OCI-LY1 (cell line): Measurements from ENCODE around the gene UMPS.

ENCODE experiments used
- H2AFZ ChIP-seq: fragments of 200-600 bp; sonication (generic), shearing (Covaris generic); 2 replicates; pipeline ENCODE4 v1.6.0; 2014; ENCODE audit warnings: antibody characterized with exemption, mild to moderate bottlenecking, low read length
- H3F3A ChIP-seq: fragments of 200-600 bp; sonication (generic), shearing (Covaris generic); 2 replicates; pipeline ENCODE4 v1.6.0; 2014; ENCODE audit warnings: mild to moderate bottlenecking, antibody characterized with exemption, low read length, moderate library complexity; ENCODE audit not compliant: insufficient read depth
- H3K27ac ChIP-seq: fragments of 200-600 bp; sonication (generic); 2 replicates; pipeline ENCODE4 v1.5.1; 2014; ENCODE audit warnings: low read length, mixed run types, mild to moderate bottlenecking, low read depth; ENCODE audit not compliant: poor library complexity, severe bottlenecking
- H3K27me3 ChIP-seq: fragments of 200-600 bp; sonication (generic); 2 replicates; pipeline ENCODE4 v1.6.0; 2014; ENCODE audit warnings: antibody characterized with exemption, mild to moderate bottlenecking, low read length, moderate library complexity; ENCODE audit not compliant: insufficient read depth
- H3K36me3 ChIP-seq: fragments of 200-600 bp; sonication (generic); 2 replicates; pipeline ENCODE4 v1.6.1; 2014; ENCODE audit warnings: mild to moderate bottlenecking, antibody characterized with exemption, low read length, moderate library complexity, mixed read lengths; ENCODE audit not compliant: insufficient read depth
- H3K4me1 ChIP-seq: fragments of 200-600 bp; sonication (generic); 2 replicates; pipeline ENCODE4 v1.5.1; 2014; ENCODE audit warnings: mild to moderate bottlenecking, low read length, moderate library complexity; ENCODE audit not compliant: insufficient read depth, severe bottlenecking
- H3K4me2 ChIP-seq: fragments of 200-600 bp; sonication (generic), shearing (Covaris generic); 2 replicates; pipeline ENCODE4 v1.6.1; 2014; ENCODE audit warnings: low read length
- H3K4me3 ChIP-seq: fragments of 200-600 bp; sonication (generic); 2 replicates; pipeline ENCODE4 v1.5.1; 2014; ENCODE audit warnings: low read length, low read depth, mild to moderate bottlenecking, mixed read lengths; ENCODE audit not compliant: poor library complexity, severe bottlenecking
- H3K79me2 ChIP-seq: fragments of 200-600 bp; shearing (Covaris generic); 2 replicates; pipeline ENCODE4 v1.6.1; 2016; ENCODE audit warnings: mixed run types, low read length, mixed read lengths; ENCODE audit not compliant: insufficient read depth
- H3K9ac ChIP-seq: fragments of 200-600 bp; sonication (generic), shearing (Covaris generic); 2 replicates; pipeline ENCODE4 v1.6.1; 2014; ENCODE audit warnings: mild to moderate bottlenecking, low read length, mixed read lengths
- H3K9me2 ChIP-seq: fragments of 200-600 bp; sonication (generic), shearing (Covaris generic); 2 replicates; pipeline ENCODE4 v1.6.1; 2014; ENCODE audit warnings: low read depth, mild to moderate bottlenecking, low read length, mixed read lengths
- H3K9me3 ChIP-seq: fragments of 200-600 bp; shearing (Covaris generic); 2 replicates; pipeline ENCODE4 v1.6.1; 2014; ENCODE audit warnings: low read length, mixed read lengths
- H4K20me1 ChIP-seq: fragments of 200-600 bp; sonication (generic), shearing (Covaris generic); 2 replicates; pipeline ENCODE4 v1.6.0; 2016; ENCODE audit warnings: mild to moderate bottlenecking, low read length; ENCODE audit not compliant: insufficient read depth
- EZH2 ChIP-seq: fragments of 200-600 bp; sonication (generic), shearing (Covaris generic); IDR thresholded peaks from 2 replicates; pipeline ENCODE4 v1.8.0; 2017; ENCODE audit warnings: borderline replicate concordance, mixed run types, mild to moderate bottlenecking, antibody characterized with exemption, low read length, moderate library complexity, mixed read lengths
- TF ChIP-seq, protein P1 (sequence below): fragments of 200-600 bp; sonication (generic), shearing (Covaris generic); IDR thresholded peaks from 2 replicates; pipeline ENCODE4 v1.5.1; 2017; ENCODE audit warnings: mild to moderate bottlenecking, antibody characterized with exemption, low read length, moderate library complexity, mixed read lengths

UMPS gene

GRCh38 chr3:124774327-124774718 is 44.1 kb downstream of the UMPS start:
- no peak overlapping the region for H3K27ac ChIP-seq

GRCh38 chr3:124774841-124775402 is 44.7 kb downstream of the UMPS start:
- no peaks in the 10 kb centered on the region for H3K4me1 ChIP-seq

More at GRCh38 chr3:124774327-124774718, 44.1 kb downstream of the UMPS start:
- TF ChIP-seq, protein P1, sequence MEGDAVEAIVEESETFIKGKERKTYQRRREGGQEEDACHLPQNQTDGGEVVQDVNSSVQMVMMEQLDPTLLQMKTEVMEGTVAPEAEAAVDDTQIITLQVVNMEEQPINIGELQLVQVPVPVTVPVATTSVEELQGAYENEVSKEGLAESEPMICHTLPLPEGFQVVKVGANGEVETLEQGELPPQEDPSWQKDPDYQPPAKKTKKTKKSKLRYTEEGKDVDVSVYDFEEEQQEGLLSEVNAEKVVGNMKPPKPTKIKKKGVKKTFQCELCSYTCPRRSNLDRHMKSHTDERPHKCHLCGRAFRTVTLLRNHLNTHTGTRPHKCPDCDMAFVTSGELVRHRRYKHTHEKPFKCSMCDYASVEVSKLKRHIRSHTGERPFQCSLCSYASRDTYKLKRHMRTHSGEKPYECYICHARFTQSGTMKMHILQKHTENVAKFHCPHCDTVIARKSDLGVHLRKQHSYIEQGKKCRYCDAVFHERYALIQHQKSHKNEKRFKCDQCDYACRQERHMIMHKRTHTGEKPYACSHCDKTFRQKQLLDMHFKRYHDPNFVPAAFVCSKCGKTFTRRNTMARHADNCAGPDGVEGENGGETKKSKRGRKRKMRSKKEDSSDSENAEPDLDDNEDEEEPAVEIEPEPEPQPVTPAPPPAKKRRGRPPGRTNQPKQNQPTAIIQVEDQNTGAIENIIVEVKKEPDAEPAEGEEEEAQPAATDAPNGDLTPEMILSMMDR: no peak
- TF ChIP-seq EZH2: no peak
- no peaks in the 10 kb centered on the region for H3K9me3 ChIP-seq
- H3K9me2 ChIP-seq: no peaks in the 10 kb centered on the region
- H3K36me3 ChIP-seq: no peaks in the 10 kb centered on the region
- no peaks in the 10 kb centered on the region for H4K20me1 ChIP-seq
- H3K4me2 ChIP-seq: no peak overlapping the region
- H3K9ac ChIP-seq: no peak overlapping the region
- no peaks in the 10 kb centered on the region for H3K4me1 ChIP-seq
- H2AFZ ChIP-seq: no peak overlapping the region
- no peaks in the 10 kb centered on the region for H3F3A ChIP-seq
- no peaks in the 10 kb centered on the region for H3K79me2 ChIP-seq
- no peak overlapping the region for H3K4me3 ChIP-seq
- no peaks in the 10 kb centered on the region for H3K27me3 ChIP-seq

DNA sequence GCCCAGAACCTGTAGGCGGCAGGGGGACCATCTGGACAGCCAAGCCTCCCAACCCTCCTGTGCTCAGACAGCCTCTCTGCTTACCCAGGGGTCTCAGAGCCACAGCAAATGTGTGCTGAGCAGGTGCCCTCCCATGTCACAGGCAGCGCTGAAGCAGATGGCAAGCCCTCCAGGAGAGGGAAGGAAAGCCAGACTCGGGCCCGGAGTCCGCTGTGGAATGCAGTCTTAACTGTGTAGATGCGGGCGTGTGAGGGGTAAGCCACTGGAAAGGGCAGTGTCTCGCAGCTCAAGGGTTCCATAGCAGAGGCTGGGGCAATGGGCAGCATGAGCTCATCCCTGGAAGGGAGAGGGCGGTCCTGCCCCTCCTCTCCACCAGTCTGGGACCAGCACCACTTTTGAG is 45.6 kb downstream of the UMPS start:
- Histone ChIP-seq H3K9me2 (no peaks in the 10 kb centered on the region), H3K9me3 (no peaks in the 10 kb centered on the region), H3K79me2 (no peaks in the 10 kb centered on the region), H2AFZ (no peak overlapping the region), H3K36me3 (no peaks in the 10 kb centered on the region), H4K20me1 (no peaks in the 10 kb centered on the region), H3K4me2 (no peak overlapping the region), H3K9ac (no peak overlapping the region), H3K27me3 (no peaks in the 10 kb centered on the region), H3K4me3 (no peak overlapping the region), H3F3A (no peaks in the 10 kb centered on the region), H3K4me1 (no peaks in the 10 kb centered on the region), H3K27ac (no peak overlapping the region)
- no peak for TF ChIP-seq EZH2
- TF ChIP-seq, protein P1: no peak

More at GRCh38 chr3:124774841-124775402, 44.7 kb downstream of the UMPS start:
- Histone ChIP-seq H3K4me3 (no peak overlapping the region), H3K9me3 (no peaks in the 10 kb centered on the region), H3K79me2 (no peaks in the 10 kb centered on the region), H3F3A (no peaks in the 10 kb centered on the region), H4K20me1 (no peaks in the 10 kb centered on the region), H3K9ac (no peak overlapping the region), H3K27ac (no peak overlapping the region), H2AFZ (no peak overlapping the region), H3K4me2 (no peak overlapping the region), H3K27me3 (no peaks in the 10 kb centered on the region), H3K36me3 (no peaks in the 10 kb centered on the region), H3K9me2 (no peaks in the 10 kb centered on the region)
- no peak for TF ChIP-seq EZH2
- TF ChIP-seq, protein P1: no peak
